ENCODE results near the gene CHKA.

The CHKA gene

DNA sequence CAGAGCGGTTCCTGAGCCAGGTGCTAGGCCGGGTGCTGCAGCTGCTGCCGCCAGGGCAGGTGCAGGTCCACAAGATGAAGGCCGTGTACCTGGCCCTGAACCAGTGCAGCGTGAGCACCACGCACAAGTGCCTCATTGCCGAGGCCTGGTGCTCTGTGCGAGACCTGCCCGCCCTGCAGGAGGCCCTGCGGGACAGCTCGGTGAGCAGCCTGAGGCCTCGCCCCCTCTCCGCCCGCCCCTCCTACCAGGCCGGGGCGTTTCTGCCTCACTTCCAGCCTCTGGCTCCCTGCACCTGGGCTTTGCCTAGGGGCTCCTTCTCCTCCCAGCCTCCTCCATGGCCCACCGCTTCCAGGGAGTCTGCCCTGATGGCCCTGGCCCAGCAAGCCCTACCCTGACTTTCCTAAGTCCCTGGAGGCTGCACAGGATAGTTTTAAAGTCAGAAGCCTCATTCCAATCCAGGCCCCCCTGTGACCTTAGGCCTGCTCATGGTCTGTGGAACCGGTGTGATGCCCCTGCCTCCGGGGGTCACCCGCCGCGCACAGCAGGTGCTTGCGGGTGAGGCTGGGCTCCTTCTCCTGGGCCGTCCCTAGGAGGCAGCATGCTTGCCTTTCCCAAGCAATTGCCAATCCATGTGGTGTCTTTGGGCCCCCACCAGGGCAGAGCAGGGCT is 76.9 kb downstream of the CHKA start:
- peak; percentile 37 for DNase-seq (ENCODE audit: low spot score)

DNA sequence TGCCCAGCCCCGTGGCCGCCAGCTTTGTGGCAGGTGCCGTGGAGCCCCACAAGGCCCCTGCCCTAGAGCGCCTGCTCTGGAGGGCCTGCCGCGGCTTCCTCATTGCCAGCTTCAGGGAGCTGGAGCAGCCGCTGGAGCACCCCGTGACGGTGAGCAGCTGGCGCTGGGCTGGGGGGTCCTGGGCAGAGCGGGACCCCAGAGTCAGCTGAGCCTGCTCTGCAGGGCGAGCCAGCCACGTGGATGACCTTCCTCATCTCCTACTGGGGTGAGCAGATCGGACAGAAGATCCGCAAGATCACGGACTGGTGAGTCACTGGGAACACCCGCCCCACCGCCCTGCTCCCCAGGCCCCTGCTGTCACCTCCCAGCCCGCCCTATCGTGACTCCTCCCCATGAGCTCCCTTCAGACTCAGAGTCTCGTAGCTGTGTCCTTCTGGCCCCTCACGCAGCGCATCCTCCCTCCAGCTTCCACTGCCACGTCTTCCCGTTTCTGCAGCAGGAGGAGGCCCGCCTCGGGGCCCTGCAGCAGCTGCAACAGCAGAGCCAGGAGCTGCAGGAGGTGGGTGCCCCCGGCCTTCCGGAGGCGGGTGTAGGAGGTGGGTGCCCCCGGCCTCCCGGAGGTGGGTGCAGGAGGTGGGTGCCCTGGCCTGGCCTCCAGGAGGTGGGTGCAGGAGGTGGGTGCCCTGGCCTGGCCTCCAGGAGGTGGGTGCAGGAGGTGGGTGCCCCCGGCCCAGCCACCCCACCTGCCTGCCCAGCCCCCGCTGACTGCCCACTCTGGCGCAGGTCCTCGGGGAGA is 77.6 kb downstream of the CHKA start:
- DNase-seq (ENCODE audit: low spot score) = no peak

DNA sequence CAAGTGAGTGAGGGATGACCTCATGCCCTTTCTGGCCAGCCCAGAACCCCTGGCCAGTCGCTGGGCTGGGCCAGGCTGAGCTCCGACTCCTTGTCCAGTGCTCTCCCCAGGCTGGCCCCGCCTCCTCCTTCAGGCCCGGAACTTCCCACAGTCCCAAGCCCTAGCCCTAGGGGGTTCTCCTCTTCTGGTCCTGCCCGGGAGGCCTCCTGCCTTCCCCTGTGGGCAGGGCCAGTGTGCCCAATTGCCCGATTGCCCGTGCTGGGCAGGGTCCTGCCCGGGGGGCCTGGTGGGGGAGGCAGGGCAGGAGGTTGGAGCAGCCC is 78.2 kb downstream of the CHKA start:
- no peak for DNase-seq (ENCODE audit: low spot score)

DNA sequence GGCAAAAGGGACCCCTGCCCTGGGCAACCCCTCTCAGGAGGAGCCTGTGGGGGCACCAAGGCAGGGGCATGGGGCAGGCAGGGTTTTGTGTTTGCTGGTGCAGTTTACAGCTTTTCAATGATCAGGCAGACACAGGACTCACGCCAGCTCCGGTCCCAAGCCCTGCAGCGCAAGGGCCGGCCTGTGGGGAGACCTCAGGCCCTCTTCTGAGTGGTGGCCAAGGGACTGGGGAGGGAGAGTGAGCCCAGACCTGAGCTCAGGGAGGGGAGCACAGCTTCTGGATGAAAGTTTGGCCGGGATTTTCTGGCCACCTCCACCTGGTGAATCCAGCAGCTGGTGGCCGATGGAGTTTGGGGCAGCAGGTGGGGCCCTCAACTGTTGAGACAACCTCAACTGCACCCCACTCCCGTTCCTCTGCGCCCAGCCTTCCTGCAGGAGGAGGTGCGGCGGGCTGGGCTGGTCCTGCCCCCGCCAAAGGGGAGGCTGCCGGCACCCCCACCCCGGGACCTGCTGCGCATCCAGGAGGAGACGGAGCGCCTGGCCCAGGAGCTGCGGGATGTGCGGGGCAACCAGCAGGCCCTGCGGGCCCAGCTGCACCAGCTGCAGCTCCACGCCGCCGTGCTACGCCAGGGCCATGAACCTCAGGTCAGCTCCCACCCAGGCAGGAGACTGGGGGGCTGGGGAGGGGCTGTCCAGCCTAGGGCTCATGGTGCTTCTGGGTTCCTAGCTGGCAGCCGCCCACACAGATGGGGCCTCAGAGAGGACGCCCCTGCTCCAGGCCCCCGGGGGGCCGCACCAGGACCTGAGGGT is 78.8 kb downstream of the CHKA start:
- no peak for DNase-seq (ENCODE audit: low spot score)

DNA sequence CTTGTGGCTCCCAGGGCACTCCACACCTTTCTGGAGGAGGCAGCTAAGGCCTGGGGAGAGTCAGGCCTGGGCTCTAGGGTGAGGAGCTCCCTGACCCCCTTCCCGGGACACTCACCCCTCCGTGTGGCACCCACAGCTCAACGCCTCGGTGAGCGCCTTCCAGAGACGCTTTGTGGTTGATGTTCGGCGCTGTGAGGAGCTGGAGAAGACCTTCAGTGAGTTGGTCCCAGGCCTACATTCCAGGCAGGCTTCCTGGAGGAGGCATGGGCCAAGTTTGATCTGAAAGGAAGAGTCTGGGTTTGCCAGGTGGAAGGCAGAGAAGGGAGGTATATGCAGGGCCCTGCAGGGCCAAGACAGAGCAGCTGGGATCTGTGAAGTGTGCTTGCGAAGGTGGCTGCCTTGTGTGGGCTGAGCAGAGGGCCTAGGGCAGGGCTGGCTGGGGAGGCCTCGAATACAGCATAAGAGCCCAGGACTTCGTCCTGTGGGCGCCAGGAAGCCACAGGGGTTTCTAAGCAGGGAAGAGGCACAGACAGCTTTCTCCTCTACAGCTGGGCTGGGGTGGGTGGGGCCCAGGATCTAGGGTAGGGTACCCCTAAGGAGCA is 79.5 kb downstream of the CHKA start:
- no peak for DNase-seq (ENCODE audit: low spot score)

DNA sequence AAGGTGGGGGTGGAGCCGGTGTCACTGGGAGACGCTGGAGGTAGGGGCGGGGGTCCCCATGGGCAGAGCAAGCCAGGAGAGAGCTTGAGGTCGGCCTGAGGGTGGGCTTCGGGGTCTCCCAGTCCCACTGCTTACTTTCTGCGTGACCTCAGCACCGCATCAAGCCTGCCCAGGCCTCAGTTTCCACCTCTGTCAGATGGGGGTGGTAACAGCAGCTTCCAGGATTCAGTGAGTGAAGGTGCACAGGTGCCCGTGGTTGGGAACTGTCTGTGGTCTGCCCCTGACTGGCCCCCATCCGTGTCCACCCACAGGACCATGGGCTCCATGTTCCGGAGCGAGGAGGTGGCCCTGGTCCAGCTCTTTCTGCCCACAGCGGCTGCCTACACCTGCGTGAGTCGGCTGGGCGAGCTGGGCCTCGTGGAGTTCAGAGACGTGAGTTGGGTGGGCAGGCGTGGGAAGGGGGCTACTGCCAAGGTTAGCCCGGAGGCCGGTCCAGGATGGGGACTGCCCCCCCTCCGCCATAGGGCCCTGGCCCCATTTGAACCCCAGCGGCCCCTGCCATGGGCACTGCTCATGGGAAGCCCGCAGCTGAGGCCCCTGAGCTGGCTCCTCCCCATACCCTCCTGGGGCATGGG is 80.1 kb downstream of the CHKA start:
- DNase-seq (ENCODE audit: low spot score) = no peak

DNA sequence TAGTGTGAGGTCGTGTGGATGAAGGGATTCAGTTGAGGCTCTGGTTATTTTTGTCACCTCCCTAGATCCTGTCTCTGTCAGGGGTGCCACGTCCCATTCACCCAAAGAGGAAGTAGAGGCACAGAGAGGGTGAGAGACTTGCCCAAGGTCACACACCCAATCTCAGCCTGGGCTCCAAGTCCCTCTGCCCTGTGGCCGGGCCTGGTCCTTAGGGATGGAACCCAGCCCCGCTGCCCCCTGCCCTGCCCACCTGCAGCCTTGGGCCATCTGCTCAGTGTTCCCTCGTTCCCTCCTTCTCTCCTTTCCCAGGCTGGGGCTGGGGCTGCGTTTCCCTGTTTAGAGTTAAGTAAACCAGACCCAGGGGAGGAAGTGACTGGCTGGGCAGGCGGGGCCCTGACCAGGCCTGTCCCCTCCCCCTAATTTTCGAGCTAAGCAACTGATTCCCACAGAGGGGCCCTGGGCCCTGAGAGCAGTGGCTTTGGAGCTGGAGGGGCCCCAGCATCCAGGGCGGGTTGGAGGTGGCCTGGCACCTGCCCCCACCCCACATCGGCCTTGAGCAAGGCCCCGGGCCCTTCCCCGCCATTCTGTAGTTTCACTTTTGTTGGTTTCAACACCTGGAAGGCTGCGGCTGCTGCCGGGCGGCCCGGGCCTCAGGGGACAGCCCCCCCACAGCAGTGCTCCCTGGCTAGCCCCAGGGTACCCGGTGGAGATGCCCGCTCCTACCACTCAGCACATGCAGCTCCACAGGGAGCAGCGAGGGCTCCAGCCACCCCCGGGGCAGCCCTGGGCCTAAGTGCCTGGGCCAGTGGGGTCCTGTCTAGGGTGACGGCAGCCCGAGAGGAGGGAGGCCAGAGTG is 80.9 kb downstream of the CHKA start:
- no peak for DNase-seq (ENCODE audit: low spot score)

DNA sequence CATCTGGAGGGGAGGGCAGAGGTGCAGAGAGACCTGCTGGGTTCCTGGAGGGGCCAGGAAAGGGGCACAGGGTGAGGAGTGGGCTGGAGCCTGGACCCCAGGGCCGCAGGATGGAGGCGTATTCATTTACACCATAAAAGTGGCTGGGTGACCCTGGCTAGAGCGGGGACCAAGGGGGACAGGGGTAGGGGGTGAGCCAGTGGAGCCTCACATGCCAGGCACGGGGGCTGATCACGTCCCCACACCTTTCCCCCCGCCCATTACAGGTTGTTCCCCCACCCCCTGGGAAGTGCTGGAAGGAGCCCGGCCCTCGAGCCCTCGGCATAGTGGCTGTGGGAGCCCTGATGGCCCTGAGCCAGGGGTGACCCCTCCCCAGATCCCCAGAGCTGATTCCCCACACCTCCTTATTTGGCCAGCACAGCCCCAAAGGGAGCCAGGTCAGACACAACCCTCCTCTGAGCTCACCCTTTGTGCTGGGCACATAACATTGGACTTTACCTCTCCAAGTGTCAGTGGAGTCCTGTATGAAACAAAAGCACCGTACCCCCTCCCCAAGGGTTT is 81.6 kb downstream of the CHKA start:
- DNase-seq (ENCODE audit: low spot score) = no peak

DNA sequence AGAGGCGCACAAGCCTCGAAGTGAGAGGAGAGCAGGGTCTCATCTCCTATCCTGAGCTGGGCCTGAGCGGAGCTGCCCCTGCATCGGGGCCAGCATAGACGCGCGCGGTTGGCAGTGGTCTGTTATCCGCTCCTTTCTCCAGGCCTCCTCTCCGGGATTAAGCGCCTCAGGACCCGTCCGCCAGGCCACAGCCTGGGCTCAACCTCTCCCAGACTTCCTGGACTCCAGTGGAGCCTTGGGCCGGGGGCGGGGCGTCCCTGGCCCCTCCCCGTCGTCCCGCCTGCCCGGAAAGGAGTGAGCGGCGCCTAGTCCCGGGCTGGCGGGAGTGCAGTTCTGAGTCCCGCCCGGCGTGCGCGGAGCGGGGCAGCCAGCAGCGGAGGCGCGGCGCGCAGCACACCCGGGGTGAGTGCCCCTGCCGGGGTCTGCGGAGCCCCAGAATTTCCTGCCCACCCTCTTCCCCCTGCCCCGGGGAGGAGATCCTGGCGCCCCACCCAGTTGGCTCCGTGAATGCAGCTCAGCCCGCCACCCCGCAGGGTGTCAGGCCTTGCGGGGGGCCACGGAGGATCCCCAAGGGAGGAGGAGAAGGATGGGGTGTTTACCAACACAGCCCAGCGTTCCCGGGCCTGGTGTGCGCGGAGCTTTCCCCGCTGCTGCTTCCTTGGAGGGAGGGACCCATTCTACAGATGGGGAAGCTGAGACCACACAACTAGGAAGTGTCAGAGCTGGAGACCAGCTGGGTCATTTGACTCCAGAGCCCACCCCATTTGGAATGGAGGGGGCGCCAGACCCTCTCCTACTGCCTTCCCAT is 82.3 kb downstream of the CHKA start, which contains the start of gene TCIRG1:
Gene TCIRG1 (plus strand): TSS at position 308 of the 808 bp plus-strand sequence. CDS start 2,247 bp downstream, outside the sequence.
- DNase-seq (ENCODE audit: low spot score) = no peak

DNA sequence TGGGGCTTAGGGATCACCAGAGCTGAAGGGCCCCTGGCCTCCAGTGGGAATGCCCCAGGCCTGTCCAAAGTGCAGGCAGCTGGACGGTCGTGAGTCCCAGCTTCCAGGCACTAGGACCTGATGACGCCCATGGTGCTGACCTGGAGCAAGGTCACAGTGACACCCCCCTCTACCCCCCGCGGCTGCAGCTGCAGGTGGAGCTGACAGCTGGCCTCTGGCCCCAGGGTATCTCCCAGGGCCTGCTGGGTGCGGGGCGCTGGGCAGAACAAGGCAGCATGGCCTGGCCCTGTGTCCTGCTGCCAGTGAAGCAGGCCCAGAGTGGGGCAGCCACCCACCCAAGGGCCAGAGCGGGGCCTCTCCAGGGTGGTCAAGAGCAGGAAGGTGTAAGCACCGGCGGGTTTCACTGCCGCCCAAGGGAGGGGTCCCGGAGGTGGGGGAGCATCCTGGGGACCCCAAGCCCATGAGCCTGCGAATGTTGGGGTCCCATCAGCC is 82.9 kb downstream of the CHKA start:
- no peak for DNase-seq (ENCODE audit: low spot score)

DNA sequence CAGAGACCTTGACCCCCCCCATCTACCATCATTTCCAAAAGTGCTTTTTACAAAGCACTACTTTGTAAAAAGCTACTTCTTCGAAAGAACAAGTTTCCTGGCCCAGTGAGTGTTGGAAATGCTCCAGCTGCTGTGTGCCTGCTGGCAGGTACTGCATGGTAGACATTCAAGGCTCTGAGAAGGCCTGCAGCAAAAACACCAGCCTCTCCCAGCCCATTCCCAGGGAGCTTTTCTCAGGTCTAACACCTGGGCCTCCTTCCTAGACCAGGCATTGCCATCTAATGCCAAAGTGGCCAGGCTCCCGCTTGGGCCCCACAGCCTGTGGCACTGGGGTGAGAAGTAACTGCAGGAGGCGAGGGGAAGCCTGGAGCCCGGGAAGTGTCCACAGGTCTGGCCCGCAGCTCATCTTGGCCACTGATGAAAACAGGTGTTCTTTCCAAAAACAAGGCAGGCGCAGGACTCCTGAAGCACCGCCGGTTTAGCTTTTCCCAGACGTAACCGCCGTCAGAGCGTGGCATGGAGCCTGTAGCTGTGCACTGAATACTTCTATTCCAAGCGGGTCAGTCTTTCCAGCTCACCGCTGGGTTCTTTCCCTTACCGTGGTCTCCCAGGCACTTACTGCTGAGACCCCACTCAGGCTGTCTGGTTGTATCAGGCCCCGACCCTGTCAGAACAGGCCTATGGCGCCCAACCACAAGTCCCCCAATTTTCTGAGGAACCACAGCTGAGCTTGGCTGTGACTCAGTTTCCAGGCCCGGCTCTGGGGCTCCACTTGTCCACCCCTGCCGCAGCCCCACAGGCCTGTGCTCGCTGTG is 83.6 kb downstream of the CHKA start:
- no peak for DNase-seq (ENCODE audit: low spot score)

DNA sequence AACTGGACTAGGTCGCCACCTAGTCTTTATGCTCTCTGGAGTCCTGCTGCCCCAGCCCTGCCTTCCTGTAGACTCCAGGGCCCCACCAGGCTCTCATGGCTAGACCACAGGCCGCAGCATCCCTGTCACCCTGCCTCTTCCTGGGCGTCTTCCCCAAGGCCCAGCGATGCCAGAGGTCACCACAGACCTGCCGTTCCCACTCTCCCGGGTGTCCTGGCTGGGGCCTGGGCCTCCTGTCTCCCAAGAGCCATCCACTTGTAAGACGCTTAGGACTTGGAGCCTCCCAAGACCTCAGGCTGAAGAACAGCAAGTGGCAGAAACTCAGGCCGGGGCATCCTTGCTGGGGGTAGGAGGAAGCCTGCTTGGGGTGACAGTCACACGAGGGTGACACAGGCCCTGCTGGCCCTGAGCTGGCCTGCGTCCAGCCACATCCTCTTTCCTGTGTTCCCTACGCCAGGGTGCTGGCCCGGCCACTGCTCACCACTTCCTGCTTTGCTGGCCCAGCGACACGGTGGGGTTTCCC is 84.4 kb downstream of the CHKA start:
- DNase-seq (ENCODE audit: low spot score) = no peak

DNA sequence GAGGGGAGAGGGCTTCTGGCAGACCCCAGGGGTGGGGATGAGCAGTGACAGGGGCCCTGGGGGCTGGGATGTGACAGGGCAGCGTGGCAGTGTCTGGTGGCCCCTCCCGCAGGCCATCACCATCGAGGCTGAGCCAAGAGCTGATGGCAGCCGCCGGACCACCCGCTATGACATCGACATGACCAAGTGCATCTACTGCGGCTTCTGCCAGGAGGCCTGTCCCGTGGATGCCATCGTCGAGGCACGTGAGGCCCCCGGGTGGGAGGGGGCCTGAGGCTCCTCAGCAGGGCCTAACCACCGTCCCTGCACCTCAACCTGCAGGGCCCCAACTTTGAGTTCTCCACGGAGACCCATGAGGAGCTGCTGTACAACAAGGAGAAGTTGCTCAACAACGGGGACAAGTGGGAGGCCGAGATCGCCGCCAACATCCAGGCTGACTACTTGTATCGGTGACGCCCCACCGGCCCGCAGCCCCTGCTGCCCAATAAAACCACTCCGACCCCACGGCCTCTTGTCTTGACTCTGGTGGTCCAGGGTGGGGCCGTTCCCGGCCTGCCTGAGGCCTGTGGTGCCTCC is 85.0 kb downstream of the CHKA start:
- DNase-seq (ENCODE audit: low spot score) = no peak

DNA sequence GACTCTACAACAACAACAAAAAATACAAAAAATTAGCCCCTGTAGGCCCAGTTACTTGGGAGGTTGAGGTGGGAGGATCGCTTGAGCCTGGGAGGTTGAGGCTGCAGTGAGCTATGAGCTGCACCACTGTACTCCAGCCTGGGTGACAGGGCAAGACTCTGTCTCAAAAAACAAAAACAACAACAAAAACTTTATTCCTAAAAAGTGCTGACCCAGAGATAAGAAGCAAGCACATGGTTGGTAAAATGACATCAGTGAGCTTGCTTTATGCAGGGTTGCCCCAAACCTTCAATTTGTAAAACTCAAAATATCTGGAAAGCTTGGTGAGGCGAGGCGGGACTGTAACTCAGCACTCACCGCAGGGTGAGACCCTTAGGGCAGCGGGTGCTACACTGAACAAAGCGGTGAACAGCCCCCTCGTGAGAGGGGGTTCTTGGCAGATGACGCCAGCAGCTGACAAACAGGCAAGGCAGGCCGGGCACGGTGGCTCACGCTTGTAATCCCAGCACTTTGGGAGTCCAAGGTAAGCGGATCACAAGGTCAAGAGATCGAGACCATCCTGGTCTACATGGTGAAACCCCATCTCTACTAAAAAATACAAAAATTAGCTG is 85.8 kb downstream of the CHKA start:
- DNase-seq (ENCODE audit: low spot score) = no peak

DNA sequence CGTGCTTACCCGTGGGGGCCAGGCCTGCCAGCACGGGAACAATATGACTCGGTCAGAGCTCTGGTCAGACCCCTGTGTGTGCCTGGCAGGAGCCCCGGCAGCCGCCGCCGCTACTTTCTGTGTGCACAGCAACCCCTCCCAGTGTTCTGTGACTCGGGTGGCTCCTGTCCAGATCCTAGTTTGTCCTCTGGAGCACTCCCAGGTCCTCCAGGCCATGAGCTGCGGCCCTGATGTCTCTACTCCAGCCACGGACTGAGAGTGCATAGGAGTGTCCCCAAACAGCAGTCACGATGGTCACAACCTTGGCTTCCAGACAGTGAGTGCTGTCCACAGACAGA is 87.5 kb downstream of the CHKA start:
- DNase-seq (ENCODE audit: low spot score) = no peak

DNA sequence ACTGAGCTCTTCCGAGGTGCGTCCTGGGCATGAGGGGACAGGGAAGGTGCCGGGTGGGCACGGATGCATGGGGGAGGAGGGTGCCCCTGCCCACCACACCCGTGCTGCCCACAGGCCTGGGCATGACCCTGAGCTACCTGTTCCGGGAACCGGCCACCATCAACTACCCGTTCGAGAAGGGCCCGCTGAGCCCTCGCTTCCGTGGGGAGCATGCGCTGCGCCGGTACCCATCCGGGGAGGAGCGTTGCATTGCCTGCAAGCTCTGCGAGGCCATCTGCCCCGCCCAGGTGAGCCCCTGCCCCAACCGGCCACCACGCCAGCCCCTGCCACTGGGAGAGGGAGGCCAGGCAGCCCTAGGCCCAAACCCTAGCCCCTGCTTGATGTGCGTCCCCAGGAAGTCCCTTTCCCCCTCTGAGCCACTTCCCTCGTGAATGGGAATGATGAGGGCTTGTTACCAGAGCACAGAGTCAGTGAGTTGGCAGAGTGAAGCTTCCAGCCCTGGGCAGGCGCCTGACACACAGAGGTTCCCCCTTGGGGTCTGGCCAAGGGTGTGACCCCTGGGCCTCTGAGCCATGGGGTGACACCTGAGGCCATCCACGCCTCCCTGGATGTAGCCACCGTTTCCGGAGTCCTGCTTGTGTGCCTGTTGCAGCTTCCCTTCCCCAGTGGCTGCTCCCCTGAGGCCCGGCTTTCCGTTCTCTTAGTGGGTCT is 88.0 kb downstream of the CHKA start:
- DNase-seq (ENCODE audit: low spot score) = no peak

DNA sequence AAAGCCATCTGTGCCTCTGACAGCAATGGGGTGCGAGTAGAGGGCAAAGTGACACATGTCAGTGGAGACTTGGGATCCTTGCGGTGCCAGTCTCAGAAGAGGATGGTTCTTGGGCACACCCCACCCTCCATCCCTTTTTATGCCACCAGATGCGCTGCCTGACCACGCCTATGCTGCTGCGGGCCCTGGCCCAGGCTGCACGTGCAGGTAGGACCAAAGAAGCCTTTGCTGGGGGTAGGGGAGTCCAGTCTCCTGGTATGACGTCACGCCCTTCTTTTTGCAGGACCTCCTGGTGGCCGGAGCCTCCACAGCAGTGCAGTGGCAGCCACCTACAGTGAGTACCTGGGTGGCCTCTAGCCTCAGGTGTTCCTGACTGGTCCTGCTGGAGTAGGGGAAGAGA is 89.2 kb downstream of the CHKA start:
- DNase-seq (ENCODE audit: low spot score) = no peak

Data from D341Med (cell line).